Activated T-cell treated with anti-CD3 and anti-CD28 coated beads, Interleukin-2, amount 50 U/mL, for 4 hours (primary cell): ENCODE data around the gene FXN. TPM values are rescaled to one million over a fixed set of nuclear protein-coding genes. Genes with fewer than 3 reads are reported as not detected.
"Not testable (repeated sequence)": the region's sequence is repeated elsewhere in the genome, so short reads cannot be mapped to it uniquely, and the experiment has no call there.

Experiments used
- ATAC-seq, 2 donors: fragments of 200-7000 bp; cut with Tn5 transposase; one replicate each; pipeline ENCODE4 v1.10.0; 2021
- DNase-seq: peaks from one replicate; pipeline ENCODE4 v3.0.0-alpha.2; 2020
- H3K27me3 Mint-ChIP-seq: one replicate; pipeline ENCODE4 v1.8.0; 2021; ENCODE audit warnings: low read depth, mixed read lengths
- H3K36me3 Mint-ChIP-seq: one replicate; pipeline ENCODE4 v1.8.0; 2022; ENCODE audit warnings: mixed read lengths; ENCODE audit not compliant: insufficient read depth
- H3K4me1 Mint-ChIP-seq: one replicate; pipeline ENCODE4 v1.8.0; 2021; ENCODE audit warnings: low read depth, mixed read lengths
- H3K4me3 Mint-ChIP-seq: one replicate; pipeline ENCODE4 v1.8.0; 2021; ENCODE audit warnings: mild to moderate bottlenecking, moderate library complexity, mixed read lengths
- H3K9me3 Mint-ChIP-seq: one replicate; pipeline ENCODE4 v1.8.0; 2021; ENCODE audit warnings: mixed read lengths
- total RNA-seq, 3 donors: library from RNA; stranded (reverse); gene quantifications; one replicate each; pipeline ENCODE4 v1.2.1, GENCODE V29; 2021

Gene FXN
- total RNA-seq = 10 to 100 TPM; 46.4 to 49.4 (median 46.7) TPM

DNA sequence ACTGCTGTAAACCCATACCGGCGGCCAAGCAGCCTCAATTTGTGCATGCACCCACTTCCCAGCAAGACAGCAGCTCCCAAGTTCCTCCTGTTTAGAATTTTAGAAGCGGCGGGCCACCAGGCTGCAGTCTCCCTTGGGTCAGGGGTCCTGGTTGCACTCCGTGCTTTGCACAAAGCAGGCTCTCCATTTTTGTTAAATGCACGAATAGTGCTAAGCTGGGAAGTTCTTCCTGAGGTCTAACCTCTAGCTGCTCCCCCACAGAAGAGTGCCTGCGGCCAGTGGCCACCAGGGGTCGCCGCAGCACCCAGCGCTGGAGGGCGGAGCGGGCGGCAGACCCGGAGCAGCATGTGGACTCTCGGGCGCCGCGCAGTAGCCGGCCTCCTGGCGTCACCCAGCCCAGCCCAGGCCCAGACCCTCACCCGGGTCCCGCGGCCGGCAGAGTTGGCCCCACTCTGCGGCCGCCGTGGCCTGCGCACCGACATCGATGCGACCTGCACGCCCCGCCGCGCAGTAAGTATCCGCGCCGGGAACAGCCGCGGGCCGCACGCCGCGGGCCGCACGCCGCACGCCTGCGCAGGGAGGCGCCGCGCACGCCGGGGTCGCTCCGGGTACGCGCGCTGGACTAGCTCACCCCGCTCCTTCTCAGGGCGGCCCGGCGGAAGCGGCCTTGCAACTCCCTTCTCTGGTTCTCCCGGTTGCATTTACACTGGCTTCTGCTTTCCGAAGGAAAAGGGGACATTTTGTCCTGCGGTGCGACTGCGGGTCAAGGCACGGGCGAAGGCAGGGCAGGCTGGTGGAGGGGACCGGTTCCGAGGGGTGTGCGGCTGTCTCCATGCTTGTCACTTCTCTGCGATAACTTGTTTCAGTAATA lies at the start of gene FXN:
Gene FXN (plus strand): TSS at position 315 of the 871 bp plus-strand sequence. CDS start 31 bp downstream, at position 346.
- Mint-ChIP-seq H3K36me3 (peaks cover 2% of the 10 kb centered on the region), H3K4me1 (peaks cover 21% of the 10 kb centered on the region), H3K27me3 (no peaks in the 10 kb centered on the region), H3K4me3 (peak within 1 kb of the TSS; percentile 94), H3K9me3 (no peaks in the 10 kb centered on the region)
- DNase-seq = peak; percentile 80
- peak; percentile 95 to 96 for ATAC-seq

DNA sequence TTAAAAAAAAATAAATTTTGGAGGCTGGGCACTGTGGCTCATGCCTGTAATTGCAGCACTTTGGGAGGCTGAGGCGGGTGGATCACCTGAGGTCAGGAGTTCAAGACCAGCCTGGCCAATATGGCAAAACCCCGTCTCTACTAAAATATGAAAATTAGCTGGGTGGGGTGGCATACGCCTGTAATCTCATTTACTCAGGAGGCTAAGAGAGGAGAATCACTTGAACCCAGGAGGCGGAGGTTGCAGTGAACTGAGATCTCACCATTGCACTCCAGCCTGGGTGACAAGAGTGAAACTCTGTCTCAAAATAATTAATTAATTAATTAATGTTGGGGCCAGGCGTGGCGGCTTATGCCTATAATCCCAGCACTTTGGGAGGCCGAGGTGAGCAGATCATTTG lies 48.6 kb upstream of the FXN start:
- ATAC-seq, H3K4me3 Mint-ChIP-seq, DNase-seq, H3K4me1 Mint-ChIP-seq, H3K36me3 Mint-ChIP-seq, H3K9me3 Mint-ChIP-seq, H3K27me3 Mint-ChIP-seq: not testable (repeated sequence)

DNA sequence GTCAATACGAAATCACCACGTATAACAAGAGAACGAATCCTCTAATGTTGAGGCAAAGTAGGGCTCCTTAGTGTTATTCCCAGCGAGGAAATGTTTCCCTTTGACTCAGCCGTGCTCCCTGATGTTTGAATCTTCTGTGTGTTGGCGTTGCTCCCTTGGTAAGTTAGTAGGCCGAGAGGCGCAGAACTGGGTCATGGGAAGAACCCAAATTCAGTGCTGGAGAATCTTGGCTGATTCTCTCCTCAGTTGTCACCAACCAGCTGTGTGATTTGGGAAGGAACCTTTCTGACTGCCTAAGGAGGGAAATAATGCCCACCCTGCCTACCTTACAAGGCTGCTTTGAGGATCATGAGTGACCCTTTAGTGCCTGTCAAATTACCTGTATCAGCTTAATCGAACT lies 44.1 kb upstream of the FXN start:
- Mint-ChIP-seq H3K4me3 (no peak overlapping the region), H3K9me3 (no peaks in the 10 kb centered on the region), H3K27me3 (peaks cover 3% of the 10 kb centered on the region), H3K36me3 (no peaks in the 10 kb centered on the region), H3K4me1 (peaks cover 7% of the 10 kb centered on the region)
- ATAC-seq (no peak), DNase-seq (no peak)

DNA sequence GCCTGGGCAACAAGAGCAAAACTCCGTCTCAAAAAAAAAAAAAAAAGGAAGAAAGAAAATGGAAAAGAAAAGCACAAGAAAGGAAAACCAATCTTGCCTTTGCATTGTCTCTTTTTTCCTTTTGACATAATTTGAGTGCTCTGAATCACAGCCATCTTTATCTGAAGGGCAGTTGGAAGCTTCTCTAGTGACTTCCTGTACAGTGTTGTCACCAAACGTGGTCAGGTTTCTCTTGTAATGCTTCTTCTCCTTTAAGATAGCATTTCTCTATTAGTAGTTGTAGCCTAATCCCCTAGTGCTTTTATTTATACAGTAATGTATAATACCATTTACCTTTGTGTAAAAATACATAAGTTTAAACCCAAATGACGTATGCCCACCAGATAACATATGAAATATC lies 39.8 kb upstream of the FXN start:
- DNase-seq = no peak
- ATAC-seq = no peak
- Mint-ChIP-seq H3K4me3 (no peak overlapping the region), H3K4me1 (peaks cover 27% of the 10 kb centered on the region), H3K27me3 (peaks cover 3% of the 10 kb centered on the region), H3K36me3 (no peaks in the 10 kb centered on the region), H3K9me3 (no peaks in the 10 kb centered on the region)

DNA sequence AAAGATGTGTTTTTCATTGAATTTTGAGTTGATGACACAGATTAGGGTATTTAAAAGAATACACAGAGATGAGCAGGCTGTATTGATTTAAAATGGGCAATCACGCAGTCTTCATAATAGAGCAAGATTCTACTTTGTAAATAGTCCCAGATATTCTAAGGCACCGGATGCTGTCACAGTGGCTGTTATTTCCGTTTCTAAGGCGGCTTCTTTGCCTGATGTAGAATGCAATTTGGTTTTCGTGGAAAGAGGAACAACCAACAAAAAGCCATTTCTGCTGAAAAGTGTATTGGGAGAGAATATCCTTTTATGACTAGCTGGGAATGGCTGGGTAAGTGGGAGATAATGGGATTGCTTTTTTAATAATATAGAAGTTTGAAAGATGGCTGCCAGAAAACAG lies 39.1 kb upstream of the FXN start:
- no peak for DNase-seq
- Mint-ChIP-seq H3K4me3 (peak overlapping the region; percentile 51), H3K27me3 (peaks cover 3% of the 10 kb centered on the region), H3K36me3 (no peaks in the 10 kb centered on the region), H3K9me3 (no peaks in the 10 kb centered on the region), H3K4me1 (peaks cover 27% of the 10 kb centered on the region)
- ATAC-seq = no peak

DNA sequence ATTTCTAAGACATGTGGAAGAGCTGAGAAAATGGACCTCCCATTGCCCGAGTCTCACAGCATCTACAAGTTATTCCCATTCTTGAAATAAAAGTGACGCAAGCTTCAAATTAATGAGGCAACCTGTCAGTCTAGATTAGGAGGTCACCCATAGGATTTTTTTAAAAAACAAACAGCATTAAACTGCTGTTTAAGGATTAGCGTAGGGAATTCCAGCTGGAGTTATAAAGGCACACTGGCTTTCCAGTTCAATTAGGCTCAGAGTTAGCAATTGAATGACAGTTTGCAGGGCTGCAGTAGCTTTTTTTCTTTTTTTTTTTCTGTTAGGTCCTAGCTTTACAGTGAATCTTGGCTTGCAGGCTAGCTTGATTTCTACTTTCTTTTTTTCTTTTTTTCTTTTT lies 37.9 kb upstream of the FXN start:
- Mint-ChIP-seq H3K4me3 (no peak overlapping the region), H3K36me3 (no peaks in the 10 kb centered on the region), H3K4me1 (peaks cover 27% of the 10 kb centered on the region), H3K9me3 (no peaks in the 10 kb centered on the region), H3K27me3 (peaks cover 3% of the 10 kb centered on the region)
- ATAC-seq = no peak
- no peak for DNase-seq

DNA sequence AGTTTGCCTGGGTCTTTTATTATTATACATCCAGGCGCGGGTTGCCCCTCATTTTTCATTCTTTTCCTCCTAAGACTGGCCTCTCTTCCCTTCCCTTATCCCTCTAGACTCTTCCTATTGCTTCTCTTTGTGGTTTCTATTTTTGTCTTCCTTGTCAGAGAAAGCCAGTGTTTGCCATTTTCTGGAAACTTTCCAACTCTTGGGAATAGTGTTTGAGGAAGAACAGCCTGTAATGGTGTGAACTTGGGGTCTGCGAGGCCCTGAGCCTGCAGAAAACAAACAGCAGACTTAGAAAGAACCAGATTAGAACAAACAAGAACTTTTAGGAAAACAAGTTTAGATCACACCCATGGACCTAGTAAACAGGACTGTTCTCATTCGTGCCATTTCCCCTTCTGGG lies 37.2 kb upstream of the FXN start:
- DNase-seq (no peak), ATAC-seq (no peak)
- Mint-ChIP-seq H3K9me3 (no peaks in the 10 kb centered on the region), H3K36me3 (no peaks in the 10 kb centered on the region), H3K4me1 (peaks cover 27% of the 10 kb centered on the region), H3K27me3 (no peaks in the 10 kb centered on the region), H3K4me3 (no peak overlapping the region)

DNA sequence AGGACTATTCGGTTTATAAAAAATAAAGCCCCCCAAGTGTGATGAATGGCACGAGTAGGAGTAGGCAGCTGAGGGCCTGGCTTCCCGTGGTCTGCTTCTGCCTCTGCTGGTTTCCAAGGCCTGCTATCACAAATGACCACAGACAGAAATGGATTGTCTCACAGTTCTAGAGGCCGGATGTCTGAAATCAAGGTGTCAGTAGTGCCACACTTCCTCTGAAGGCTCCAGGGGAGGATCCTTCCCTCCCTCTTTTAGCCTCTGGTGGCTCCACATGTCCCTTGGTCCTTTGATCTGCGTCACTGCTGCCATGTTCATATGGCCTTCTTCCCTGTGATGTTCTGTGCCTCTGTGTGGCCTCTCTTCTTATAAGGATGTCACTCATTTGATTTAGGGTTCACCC lies 36.7 kb upstream of the FXN start:
- DNase-seq = no peak
- H3K36me3 Mint-ChIP-seq = no peaks in the 10 kb centered on the region
- H3K27me3 Mint-ChIP-seq = no peaks in the 10 kb centered on the region
- H3K4me1 Mint-ChIP-seq = peaks cover 27% of the 10 kb centered on the region
- no peak overlapping the region for H3K4me3 Mint-ChIP-seq
- no peaks in the 10 kb centered on the region for H3K9me3 Mint-ChIP-seq
- ATAC-seq = no peak

DNA sequence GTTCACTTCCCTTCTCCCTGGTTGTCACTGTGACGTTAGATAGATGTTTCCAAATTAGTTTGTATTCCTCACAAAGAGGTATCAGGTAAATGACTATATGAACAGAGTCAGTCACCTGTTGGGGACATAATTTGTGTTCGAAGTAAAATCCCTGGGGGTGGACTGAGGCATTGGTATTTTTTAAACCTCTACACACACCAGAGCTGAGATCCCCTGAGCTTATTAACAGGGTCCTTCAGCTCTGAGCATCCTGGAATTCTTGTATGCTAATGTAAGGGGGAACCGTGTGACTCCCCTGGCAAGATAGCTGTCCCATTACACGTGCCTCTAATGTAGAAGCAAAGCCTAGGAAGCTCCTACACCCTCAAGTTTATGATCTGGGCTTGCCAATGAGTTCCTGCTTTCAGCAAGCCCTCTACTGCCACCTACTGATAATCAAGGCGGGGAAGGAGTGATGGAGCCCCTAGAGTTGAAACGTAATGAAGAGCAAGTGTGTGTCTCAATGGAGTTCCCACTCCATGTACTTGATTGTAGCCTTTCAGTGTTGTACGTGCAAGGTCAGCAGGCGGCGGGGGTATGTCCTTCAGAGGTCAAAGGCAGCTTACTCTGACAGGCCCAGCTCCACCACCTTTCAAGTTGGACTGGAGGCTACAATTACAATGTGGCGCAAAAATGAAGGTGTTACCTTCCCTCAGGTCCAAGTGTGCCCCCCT lies 36.0 kb upstream of the FXN start:
- ATAC-seq = peak; percentile 88 to 92
- Mint-ChIP-seq H3K27me3 (no peaks in the 10 kb centered on the region), H3K4me1 (peaks cover 27% of the 10 kb centered on the region), H3K36me3 (no peaks in the 10 kb centered on the region), H3K9me3 (no peaks in the 10 kb centered on the region), H3K4me3 (no peak overlapping the region)
- peak; percentile 54 for DNase-seq

DNA sequence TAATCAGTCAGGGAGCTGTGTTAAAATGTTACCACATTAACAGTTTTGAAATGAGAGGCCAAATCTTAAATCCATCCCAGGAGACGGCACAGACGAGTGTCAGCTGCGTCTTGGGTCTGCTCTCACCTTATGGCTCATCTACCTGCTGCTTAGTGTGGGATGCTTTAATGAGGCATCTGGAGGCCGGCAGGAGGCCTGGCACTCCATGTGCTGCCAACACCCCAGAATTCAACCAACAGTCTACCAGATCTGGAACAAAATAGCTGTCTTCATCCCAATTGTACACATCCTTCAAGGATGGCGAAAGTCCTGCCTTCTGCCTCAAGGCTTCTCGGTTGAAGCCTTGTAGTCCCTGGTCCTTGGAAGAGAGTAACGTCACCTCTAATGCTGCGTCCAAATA lies 33.6 kb upstream of the FXN start:
- Mint-ChIP-seq H3K4me1 (peaks cover 15% of the 10 kb centered on the region), H3K4me3 (no peak overlapping the region), H3K36me3 (no peaks in the 10 kb centered on the region), H3K27me3 (peaks cover under 1% of the 10 kb centered on the region), H3K9me3 (no peaks in the 10 kb centered on the region)
- DNase-seq = no peak
- no peak for ATAC-seq

DNA sequence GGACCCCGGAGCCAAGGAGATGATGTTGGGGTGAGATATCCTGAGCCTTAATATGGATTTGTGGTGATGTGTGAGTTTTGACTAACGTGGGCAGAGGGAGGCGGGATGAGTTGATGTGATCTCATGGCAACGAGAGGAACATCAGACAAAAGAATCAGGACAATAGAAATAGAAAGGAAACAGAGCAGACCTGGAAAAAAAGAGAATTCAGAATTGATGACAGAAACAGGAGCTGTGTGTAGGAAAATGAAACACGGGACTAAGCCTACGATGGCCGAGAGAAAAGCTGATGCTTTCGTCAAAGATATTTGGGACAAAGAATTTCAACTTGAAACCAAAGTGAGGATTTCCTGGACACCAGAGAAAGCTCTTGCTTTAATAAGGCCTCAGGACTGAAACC lies 32.5 kb upstream of the FXN start:
- ATAC-seq = no peak
- no peak overlapping the region for H3K4me3 Mint-ChIP-seq
- no peaks in the 10 kb centered on the region for H3K36me3 Mint-ChIP-seq
- H3K27me3 Mint-ChIP-seq = peaks cover 4% of the 10 kb centered on the region
- H3K9me3 Mint-ChIP-seq = no peaks in the 10 kb centered on the region
- DNase-seq = no peak
- peaks cover 10% of the 10 kb centered on the region for H3K4me1 Mint-ChIP-seq

DNA sequence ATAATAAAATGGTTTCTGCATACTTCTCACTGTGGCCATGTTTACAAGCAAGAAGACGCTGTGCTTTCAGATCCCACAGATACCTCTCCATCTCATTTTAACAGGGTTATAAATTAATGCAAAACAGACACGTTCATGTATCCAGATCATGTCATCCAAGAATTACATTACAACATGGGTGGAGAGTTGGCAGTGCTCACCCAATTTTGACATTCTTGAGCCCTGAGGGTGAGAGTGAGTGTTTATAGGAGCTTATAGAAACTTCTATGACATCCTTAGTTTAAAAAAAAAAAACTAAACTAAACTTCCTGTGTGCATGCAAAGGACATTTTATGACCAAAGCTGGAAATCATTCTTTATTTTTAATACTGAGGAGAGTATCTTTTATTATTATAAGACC lies 30.7 kb upstream of the FXN start:
- Mint-ChIP-seq H3K4me1 (no peaks in the 10 kb centered on the region), H3K4me3 (no peak overlapping the region), H3K27me3 (peaks cover 4% of the 10 kb centered on the region), H3K9me3 (no peaks in the 10 kb centered on the region), H3K36me3 (no peaks in the 10 kb centered on the region)
- DNase-seq = no peak
- no peak for ATAC-seq

DNA sequence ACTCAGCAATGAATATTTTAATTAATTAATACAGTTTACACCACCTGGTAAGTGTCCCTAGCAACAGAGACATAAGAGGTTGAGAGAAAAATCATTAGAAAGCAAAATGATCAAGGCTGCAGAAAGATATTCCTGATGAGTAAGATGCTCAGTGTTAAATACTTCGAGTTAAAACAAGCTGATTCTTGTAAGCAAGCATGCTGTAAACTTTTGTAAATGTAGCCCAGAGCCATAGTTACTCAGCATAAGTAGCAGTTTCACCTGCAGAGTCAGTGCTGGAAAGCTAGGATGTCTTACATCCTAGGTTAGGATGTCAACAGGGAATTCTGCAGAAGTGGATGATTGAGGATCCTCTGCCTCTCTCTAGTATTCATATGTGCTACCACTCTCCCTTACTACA lies 25.8 kb upstream of the FXN start:
- ATAC-seq (no peak), DNase-seq (no peak)
- Mint-ChIP-seq H3K9me3 (no peaks in the 10 kb centered on the region), H3K4me1 (peaks cover 8% of the 10 kb centered on the region), H3K27me3 (peaks cover 13% of the 10 kb centered on the region), H3K4me3 (no peak overlapping the region), H3K36me3 (no peaks in the 10 kb centered on the region)

DNA sequence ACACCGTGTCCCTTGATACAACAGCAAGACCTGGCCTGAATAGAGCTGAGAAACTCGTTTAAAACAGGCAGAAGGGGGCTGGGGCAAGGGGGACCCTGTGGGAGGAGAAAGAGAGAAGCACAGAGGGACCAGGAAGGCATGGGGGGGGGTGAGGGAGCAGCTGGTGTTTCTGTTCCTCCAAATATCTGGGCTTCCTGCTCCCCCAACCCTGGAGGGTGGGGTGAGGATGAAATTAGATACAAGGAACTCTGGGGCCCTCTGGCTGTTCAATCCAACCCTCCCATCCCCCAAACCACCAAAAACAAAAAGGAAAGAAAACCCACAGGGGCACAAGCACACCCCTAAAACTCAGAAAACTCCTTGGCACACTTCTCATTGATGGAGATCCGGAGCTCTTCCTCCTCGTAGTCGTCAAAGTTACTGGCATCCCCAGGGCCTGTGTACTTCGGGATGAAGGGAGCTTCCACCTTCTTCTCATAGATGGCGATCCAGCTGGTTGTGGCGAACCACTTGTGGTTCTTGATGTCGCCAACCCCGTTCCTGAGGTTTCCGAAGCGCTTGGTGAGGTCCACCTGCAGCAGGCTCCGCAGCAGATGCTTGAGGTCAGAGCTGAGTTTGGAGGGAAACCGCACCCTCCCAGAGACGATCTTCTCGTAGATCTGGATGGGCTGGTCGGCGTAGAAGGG lies 22.7 kb upstream of the FXN start:
- ATAC-seq = no peak
- Mint-ChIP-seq H3K27me3 (peaks cover 10% of the 10 kb centered on the region), H3K4me3 (no peak overlapping the region), H3K36me3 (no peaks in the 10 kb centered on the region), H3K9me3 (no peaks in the 10 kb centered on the region), H3K4me1 (peaks cover 8% of the 10 kb centered on the region)
- no peak for DNase-seq
